Activated CD4-positive, alpha-beta memory T cell treated with anti-CD3 and anti-CD28 coated beads, Interleukin-2, amount 10 ng/mL, durations not matched to agents 7 days and 5 days (primary cell): ENCODE results near the gene YARS1. TPM values are rescaled to one million over a fixed set of nuclear protein-coding genes. Genes with fewer than 3 reads are reported as not detected.

Experiments
- CTCF ChIA-PET: fragments of 350-600 bp; sonication (Branson Sonifier 250); formaldehyde crosslinking; loops from one replicate; lab custom pipeline; 2021; ENCODE audit warnings: antibody characterized with exemption, inconsistent platforms; lab: Charles Lee
- POLR2A ChIA-PET: fragments of 350-600 bp; sonication (Branson Sonifier 250); formaldehyde crosslinking; loops from one replicate; lab custom pipeline; 2021; ENCODE audit warnings: antibody characterized with exemption; lab: Charles Lee
- DNase-seq: peaks from one replicate; pipeline ENCODE4 v3.0.0-alpha.2; 2020
- H3K27ac Mint-ChIP-seq: one replicate; pipeline ENCODE4 v1.8.0; 2021; ENCODE audit warnings: mild to moderate bottlenecking, mixed read lengths
- H3K27me3 Mint-ChIP-seq: one replicate; pipeline ENCODE4 v1.8.0; 2021; ENCODE audit warnings: mixed read lengths
- H3K36me3 Mint-ChIP-seq: one replicate; pipeline ENCODE4 v1.8.0; 2021; ENCODE audit warnings: low read depth, mixed read lengths
- H3K4me1 Mint-ChIP-seq: one replicate; pipeline ENCODE4 v1.8.0; 2021; ENCODE audit warnings: mixed read lengths
- H3K4me3 Mint-ChIP-seq: one replicate; pipeline ENCODE4 v1.8.0; 2021; ENCODE audit warnings: mild to moderate bottlenecking, mixed read lengths
- H3K9me3 Mint-ChIP-seq: one replicate; pipeline ENCODE4 v1.8.0; 2021; ENCODE audit warnings: mixed read lengths
- total RNA-seq, 2 experiments: library from RNA; stranded (reverse); gene quantifications; one replicate each; pipeline ENCODE4 v1.2.3, GENCODE V29; 2021

YARS1 gene
- total RNA-seq, 2 experiments from 2014 or later = 204 to 214 TPM

DNA sequence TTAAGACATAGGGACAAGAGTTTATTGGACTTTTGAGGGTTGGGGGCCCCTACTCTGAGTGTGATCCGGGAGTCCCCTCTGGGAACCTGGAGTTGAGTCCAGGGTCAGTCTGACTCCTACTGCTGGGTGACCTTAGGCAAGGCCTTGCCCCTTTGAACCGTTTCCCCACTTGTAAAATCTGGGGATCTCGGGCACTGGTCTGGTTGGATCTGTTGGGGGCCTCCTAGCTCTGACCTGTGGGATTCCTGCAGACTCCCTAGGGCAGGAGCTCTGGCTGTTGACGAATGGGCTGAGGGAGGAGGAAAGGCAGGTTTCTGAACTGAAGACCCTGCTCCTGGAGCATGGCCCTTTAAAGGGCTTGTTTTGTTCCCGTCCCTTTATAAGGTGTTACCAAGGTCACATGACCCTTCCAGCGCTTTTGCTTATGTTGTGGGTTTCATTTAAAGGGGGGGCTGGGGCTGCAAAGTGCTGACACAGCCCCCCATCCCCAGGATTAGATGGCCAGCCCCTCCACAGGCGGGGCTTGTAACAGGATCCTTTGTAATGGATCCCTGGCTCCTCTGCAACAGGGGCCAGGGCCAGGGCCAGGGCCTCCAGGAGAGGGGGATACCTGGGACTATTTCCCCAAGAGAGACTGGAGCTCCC is 50.7 kb downstream of the YARS1 start:
- no peaks in the 10 kb centered on the region for H3K9me3 Mint-ChIP-seq
- H3K27me3 Mint-ChIP-seq = no peaks in the 10 kb centered on the region
- no peak for DNase-seq
- ChIA-PET POLR2A (no interaction called here), CTCF (no interaction called here)
- peaks cover 1% of the 10 kb centered on the region for H3K4me1 Mint-ChIP-seq
- H3K4me3 Mint-ChIP-seq = no peak overlapping the region
- no peak overlapping the region for H3K27ac Mint-ChIP-seq
- H3K36me3 Mint-ChIP-seq = no peaks in the 10 kb centered on the region

DNA sequence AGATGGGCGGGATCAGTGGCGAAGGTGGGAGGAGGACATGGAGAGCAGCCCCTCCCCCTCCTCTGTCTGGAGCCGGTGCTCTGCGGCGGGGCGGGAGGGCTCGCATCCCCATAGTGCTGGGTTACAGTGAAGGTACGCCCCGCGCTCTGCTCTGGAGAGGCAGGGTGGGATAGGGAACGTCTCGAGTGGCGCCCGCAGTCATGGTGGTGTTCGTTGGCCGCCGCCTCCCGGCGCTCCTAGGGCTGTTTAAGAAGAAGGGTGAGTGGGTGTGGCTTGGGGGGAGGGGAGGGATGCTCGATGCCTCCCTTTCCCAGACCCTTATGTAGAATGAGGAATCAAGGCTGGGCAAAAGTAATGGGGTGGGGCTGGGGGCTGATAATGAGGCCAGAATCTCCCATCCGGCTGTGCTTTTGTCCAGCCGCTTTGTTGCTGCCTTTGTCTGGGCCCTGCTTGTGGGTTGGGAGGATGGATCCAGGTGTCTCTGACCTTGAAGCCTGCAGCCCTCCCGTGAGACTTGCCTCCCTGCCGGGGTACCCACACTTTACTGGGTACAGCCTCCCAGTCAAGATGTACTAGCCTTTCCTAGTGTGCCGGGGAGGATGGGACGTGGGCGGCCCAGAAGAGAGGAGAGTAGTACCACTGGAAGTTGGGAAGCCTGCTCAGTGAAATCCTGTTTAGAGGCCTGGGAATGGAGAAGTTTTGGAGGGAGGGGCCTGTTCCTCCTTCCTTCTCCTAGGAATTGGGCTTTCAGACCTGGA is 51.4 kb downstream of the YARS1 start:
- ChIA-PET POLR2A (no interaction called here), CTCF (no interaction called here)
- Mint-ChIP-seq H3K27me3 (no peaks in the 10 kb centered on the region), H3K9me3 (no peaks in the 10 kb centered on the region), H3K27ac (no peak overlapping the region), H3K36me3 (no peaks in the 10 kb centered on the region), H3K4me3 (no peak overlapping the region), H3K4me1 (peaks cover 4% of the 10 kb centered on the region)
- no peak for DNase-seq

DNA sequence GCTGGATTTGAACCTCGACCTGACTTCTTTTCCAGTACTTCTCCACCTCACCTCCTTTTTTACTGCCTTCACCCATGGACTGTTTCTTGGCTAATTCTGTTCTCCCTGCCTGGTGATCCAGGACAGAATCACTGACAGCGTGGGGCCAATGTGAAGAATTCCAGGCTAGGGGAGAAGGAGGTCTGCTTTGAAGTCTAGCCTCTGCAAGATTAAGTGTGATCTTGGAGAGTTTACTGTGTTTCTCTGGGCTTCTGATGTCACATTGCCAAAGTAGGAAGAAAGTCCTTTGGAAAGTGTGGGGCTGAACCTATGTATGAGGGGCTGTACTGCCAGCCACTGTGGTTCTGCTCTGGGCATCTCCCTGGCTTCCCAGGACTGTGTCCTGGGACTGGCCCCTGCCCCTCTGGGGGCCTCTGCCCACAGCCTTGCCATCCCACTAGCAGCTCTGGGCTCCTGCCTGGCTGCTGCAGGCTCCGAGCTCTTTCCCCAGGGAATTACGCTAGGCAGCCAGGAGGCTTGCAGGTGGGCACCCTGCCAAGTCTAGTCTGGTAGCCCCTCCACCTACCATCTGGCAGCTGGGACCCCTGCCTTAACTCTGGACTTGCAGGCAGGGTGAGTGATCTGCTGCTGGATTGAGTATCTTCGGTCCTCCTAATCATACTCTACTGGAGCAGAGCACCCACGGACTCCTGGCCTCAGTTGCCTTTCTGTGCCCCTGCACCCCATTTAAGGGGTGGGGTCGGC is 52.2 kb downstream of the YARS1 start:
- H3K36me3 Mint-ChIP-seq = no peaks in the 10 kb centered on the region
- POLR2A ChIA-PET = no interaction called here
- peaks cover 4% of the 10 kb centered on the region for H3K4me1 Mint-ChIP-seq
- no peaks in the 10 kb centered on the region for H3K9me3 Mint-ChIP-seq
- CTCF ChIA-PET = no interaction called here
- H3K27me3 Mint-ChIP-seq = no peaks in the 10 kb centered on the region
- H3K27ac Mint-ChIP-seq = no peak overlapping the region
- DNase-seq = no peak
- H3K4me3 Mint-ChIP-seq = no peak overlapping the region

DNA sequence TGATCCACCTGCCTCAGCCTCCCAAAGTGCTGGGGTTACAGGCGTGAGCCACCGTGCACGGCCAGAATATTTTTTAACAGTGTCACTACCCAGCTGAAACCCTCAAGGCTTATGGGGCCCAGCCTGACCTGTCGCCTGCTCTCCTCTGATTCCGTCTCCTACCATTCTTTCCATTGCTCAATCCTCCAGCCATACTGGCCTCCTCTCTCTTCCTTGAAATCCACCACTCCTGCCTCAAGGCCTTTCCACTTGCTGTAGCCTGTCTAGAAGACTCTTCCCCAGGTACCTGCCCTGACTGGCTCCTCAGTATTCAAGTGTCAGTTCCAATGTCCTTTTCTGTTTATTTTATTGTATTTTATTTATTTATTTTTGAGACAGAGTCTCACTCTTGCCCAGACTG is 53.9 kb downstream of the YARS1 start:
- no peaks in the 10 kb centered on the region for H3K9me3 Mint-ChIP-seq
- ChIA-PET POLR2A (no interaction called here), CTCF (interaction anchor here (1.2 kb wide), 1 partner anchor 51 kb away, joined by 4 read pairs; no protein-coding TSS in a partner anchor)
- no peaks in the 10 kb centered on the region for H3K36me3 Mint-ChIP-seq
- H3K4me1 Mint-ChIP-seq = peaks cover 7% of the 10 kb centered on the region
- no peak for DNase-seq
- no peaks in the 10 kb centered on the region for H3K27me3 Mint-ChIP-seq
- H3K4me3 Mint-ChIP-seq = no peak overlapping the region
- no peak overlapping the region for H3K27ac Mint-ChIP-seq

DNA sequence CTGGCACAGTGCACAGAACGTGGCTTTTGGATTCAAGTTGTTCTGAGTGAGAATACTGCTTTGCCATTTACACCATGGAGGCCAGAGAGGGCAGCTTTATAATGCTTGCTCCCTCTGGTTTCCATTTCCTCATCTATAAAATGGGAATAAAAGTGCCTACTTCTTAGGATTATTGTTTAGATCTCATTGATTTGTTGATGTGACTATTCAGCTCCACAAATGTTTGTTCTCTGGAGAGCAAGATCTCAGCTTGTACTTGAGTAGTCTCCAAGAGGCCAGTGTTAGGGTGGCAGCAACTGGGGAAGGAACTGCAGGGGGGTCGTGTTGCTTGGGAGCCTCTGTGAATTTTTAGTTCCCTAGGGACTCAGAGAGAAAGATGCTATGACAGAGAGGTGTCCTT is 55.2 kb downstream of the YARS1 start:
- Mint-ChIP-seq H3K27ac (no peak overlapping the region), H3K27me3 (peaks cover 5% of the 10 kb centered on the region), H3K36me3 (no peaks in the 10 kb centered on the region), H3K4me1 (peaks cover 7% of the 10 kb centered on the region), H3K9me3 (no peaks in the 10 kb centered on the region), H3K4me3 (no peak overlapping the region)
- CTCF ChIA-PET = interaction anchor here (1.0 to 2.1 kb wide), 5 partner anchors 11 to 51 kb away, joined by 3 to 10 read pairs (median 5); no protein-coding TSS in a partner anchor
- POLR2A ChIA-PET = interaction anchor here (1.1 kb wide), 1 partner anchor 11 kb away, joined by 3 read pairs; no protein-coding TSS in a partner anchor
- no peak for DNase-seq

DNA sequence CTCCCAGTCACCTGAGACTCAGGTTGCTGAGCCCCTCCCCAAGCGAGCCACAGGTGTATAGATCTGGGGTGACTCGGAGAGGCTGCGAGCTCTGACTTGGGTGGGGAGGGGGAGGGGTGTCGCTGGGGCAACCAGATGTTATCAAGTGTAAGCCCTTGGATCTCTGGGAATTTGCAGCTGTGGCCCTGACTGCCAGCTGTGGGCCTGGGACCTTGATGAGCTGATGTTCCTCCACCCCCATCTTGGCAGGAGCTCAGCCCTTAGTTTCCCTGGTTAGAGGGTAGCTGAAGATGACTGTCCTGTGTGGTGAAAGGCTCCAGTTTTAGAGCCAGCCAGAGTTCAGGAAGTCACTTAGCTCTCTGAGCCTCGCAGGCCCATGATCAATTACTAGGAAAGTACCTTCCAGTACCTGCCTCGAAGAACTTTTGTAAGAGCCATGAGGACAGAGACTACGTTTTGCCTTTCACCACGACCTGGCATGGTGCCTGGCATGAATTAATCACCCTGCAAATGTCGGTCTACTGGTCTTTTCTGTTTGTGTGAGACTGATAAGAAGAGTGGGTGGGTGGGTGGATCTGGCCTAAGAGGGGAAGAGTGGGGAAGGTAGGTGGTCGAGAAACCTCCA is 55.8 kb downstream of the YARS1 start:
- Mint-ChIP-seq H3K27me3 (peaks cover 6% of the 10 kb centered on the region), H3K27ac (no peak overlapping the region), H3K9me3 (no peaks in the 10 kb centered on the region), H3K4me3 (no peak overlapping the region), H3K4me1 (peaks cover 7% of the 10 kb centered on the region), H3K36me3 (no peaks in the 10 kb centered on the region)
- no peak for DNase-seq
- ChIA-PET POLR2A (no interaction called here), CTCF (interaction anchor here (0.7 to 2.1 kb wide), 4 partner anchors 12 to 248 kb away, joined by 3 to 10 read pairs (median 6); no protein-coding TSS in a partner anchor)

DNA sequence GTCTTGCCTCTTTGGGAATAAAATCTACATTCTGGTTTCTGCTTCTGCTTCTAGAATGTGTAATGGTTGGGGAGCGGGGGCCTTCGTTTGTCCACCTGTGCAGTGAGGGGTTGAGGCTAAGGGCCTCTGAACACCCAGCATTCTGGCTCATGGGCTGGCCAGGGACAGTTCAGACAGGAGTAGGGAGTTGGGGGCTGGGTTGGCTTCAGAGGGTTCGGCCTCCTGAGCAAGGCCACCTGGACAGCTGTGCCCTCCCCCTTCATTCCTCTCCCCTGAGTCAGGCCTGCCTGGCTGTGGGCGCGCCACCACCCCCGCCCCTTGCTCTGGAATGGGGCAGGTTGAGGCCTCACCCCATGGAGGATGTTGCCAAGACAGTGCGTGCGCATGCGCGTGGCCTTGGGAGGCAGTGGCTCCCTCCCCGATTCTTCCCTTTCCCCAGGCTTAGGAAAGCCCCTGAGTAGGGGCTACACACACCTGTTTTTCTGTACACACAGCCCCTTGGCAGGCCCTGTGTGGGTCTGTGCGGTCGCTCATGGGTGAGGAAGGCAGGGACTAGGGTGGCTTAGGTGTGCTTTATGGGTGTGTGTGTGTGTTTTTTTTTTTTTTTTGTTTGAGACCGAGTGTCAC is 57.0 kb downstream of the YARS1 start:
- CTCF ChIA-PET = interaction anchor here (0.6 to 0.7 kb wide), 2 partner anchors 44 to 187 kb away, joined by 3 to 4 read pairs; no protein-coding TSS in a partner anchor

DNA sequence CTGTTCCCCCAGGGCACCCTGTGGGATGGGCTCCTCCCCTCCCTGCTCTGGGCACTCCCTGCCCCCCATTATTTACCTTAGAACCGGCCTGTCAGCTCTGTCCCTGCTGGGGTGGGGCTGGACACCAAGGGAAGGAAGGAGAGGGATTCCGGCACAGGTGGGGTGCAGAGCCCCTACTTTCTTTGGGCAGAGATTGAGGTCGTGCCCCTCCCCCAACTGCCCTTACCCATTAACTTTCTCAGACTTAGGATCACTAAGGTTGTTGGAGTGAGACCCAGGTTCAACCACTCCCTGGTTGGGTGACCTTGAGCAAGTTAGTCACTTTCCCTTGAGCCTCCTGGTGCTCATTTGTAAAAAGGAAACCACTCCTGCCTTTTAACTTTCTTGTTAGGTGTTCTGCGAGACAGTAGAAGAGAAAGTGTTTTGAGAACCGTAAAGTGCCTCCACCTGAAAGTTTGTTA is 57.6 kb downstream of the YARS1 start:
- peaks cover 7% of the 10 kb centered on the region for H3K4me1 Mint-ChIP-seq
- H3K27ac Mint-ChIP-seq = no peak overlapping the region
- H3K36me3 Mint-ChIP-seq = no peaks in the 10 kb centered on the region
- H3K4me3 Mint-ChIP-seq = no peak overlapping the region
- ChIA-PET CTCF (interaction anchor here (1.4 kb wide), 1 partner anchor 47 kb away, joined by 6 read pairs; no protein-coding TSS in a partner anchor), POLR2A (no interaction called here)
- no peak for DNase-seq
- H3K27me3 Mint-ChIP-seq = peaks cover 22% of the 10 kb centered on the region
- H3K9me3 Mint-ChIP-seq = no peaks in the 10 kb centered on the region

More for the DNA sequence above, 57.0 kb downstream of the YARS1 start:
- POLR2A ChIA-PET = no interaction called here
- H3K4me3 Mint-ChIP-seq = no peak overlapping the region
- H3K27me3 Mint-ChIP-seq = peaks cover 17% of the 10 kb centered on the region
- H3K4me1 Mint-ChIP-seq = peaks cover 7% of the 10 kb centered on the region
- DNase-seq = no peak
- no peaks in the 10 kb centered on the region for H3K36me3 Mint-ChIP-seq
- H3K27ac Mint-ChIP-seq = no peak overlapping the region
- no peaks in the 10 kb centered on the region for H3K9me3 Mint-ChIP-seq

DNA sequence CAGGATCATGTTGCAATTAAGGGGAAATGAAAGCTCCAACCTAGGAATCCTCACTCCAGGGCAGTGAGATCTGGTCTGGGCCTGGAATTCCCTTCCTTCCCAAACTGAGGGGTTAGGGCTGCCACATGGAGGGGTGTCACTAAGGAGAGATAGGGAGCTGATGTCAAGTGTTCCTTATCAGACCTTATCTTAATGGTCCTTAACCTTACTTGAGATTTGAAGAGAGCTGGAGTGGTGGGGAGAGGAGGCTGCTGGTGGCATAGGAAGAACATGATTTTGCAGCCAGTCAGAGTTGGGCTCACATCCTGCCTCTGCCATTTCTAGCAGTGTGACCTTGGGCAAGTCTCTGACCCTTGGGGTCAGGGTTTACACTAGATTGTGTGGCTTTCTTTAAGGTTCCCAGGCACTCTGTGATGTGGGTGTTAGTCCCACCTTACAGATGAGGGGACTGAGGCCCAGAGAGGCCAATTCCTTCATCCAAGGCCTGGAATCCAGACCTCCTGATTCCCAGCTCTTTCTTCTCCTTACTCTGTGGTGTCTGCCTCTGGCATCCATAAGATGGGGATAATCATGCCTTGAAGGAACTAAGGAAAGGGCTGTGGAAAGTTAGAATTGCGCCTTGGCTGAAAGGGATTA is 58.2 kb downstream of the YARS1 start:
- H3K27me3 Mint-ChIP-seq = peaks cover 26% of the 10 kb centered on the region
- peaks cover 12% of the 10 kb centered on the region for H3K4me1 Mint-ChIP-seq
- no peak for DNase-seq
- no peak overlapping the region for H3K4me3 Mint-ChIP-seq
- CTCF ChIA-PET = interaction anchor here (1.3 to 1.4 kb wide), 2 partner anchors 14 to 47 kb away, joined by 3 to 6 read pairs; no protein-coding TSS in a partner anchor
- H3K36me3 Mint-ChIP-seq = no peaks in the 10 kb centered on the region
- POLR2A ChIA-PET = interaction anchor here (0.6 kb wide), 1 partner anchor 47 kb away, joined by 3 read pairs; no protein-coding TSS in a partner anchor
- H3K27ac Mint-ChIP-seq = no peak overlapping the region
- H3K9me3 Mint-ChIP-seq = no peaks in the 10 kb centered on the region

DNA sequence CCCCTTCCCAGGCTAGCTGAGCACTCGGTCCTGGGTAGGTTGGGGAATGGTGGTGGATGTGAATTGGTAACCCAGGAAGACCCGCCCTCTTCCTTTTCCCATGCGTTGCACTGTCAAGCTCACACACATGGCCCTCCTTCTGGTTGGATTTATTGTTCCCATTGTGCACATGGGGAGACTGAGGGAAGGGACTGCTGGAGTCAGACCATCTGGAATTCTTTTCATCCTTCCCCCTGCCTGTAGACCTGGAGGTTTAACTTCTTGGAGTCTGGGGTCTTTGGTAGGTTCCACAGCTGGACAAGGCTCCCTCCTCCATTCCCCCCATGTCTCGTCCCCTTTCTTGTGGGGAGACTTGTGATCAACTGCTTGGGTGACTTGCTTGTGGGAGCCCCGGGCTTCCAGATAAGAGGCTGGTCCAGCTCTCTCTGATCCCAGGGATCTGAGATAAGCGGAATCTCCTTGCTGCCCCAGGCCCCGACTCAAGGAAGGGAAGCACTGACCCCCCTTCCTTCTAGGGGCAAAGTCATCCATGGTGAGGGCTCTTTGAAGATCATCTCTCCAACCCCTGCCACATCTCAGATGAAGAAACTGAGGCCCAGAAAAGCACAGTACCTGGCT is 58.9 kb downstream of the YARS1 start:
- DNase-seq = no peak
- Mint-ChIP-seq H3K4me1 (peaks cover 14% of the 10 kb centered on the region), H3K27me3 (peaks cover 28% of the 10 kb centered on the region), H3K4me3 (no peak overlapping the region), H3K36me3 (no peaks in the 10 kb centered on the region), H3K27ac (no peak overlapping the region), H3K9me3 (no peaks in the 10 kb centered on the region)
- POLR2A ChIA-PET = no interaction called here
- CTCF ChIA-PET = interaction anchor here (1.3 to 1.4 kb wide), 2 partner anchors 14 to 46 kb away, joined by 3 to 6 read pairs; no protein-coding TSS in a partner anchor

DNA sequence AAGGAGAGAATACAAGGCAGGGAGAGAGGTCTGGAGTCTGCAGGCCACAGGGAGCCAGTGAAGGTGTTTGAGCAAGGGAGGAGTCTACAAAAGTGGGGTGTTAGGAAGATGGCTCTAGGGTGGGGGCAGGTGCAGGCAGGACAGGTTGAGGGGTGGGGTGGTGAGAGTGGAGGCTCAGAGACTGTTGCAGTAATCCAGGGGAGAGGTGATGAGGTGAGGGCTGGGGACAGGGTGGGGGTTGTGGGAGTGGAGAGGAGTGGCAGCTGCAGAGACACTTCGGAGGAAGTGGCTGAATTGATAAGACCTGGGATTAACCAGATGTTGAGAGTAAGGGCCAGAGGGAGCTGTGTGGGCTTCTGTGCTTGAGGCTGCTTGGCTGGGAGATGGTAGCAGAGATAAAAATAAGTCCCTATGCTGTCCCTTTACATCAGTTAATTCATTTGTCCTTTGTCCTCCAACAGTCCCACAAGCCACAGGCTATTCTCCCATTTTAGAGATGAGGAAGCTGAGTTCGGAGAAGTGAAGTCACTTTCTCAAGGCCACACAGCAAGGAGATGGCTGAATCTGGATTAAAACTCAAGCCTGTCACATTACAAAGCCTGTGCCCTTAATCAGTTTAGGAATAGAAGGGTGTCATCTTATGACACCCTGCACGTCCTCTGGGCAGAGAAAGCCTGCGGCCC is 59.8 kb downstream of the YARS1 start:
- peaks cover 14% of the 10 kb centered on the region for H3K4me1 Mint-ChIP-seq
- no peak overlapping the region for H3K4me3 Mint-ChIP-seq
- ChIA-PET POLR2A (no interaction called here), CTCF (no interaction called here)
- H3K27ac Mint-ChIP-seq = no peak overlapping the region
- no peaks in the 10 kb centered on the region for H3K36me3 Mint-ChIP-seq
- no peaks in the 10 kb centered on the region for H3K9me3 Mint-ChIP-seq
- peaks cover 30% of the 10 kb centered on the region for H3K27me3 Mint-ChIP-seq
- DNase-seq = no peak
